NT2/D1 (cell line): ENCODE measurements around the gene TBC1D22A.

Experiments used
- DNase-seq: peaks from one replicate; pipeline ENCODE4 v3.0.0-alpha.2; 2011; ENCODE audit warnings: low read depth, low spot score
- H3K27me3 ChIP-seq: 2 replicates; pipeline ENCODE4 v1.6.0; 2011; ENCODE audit warnings: mild to moderate bottlenecking; ENCODE audit not compliant: insufficient read length, insufficient read depth
- H3K36me3 ChIP-seq: 2 replicates; pipeline ENCODE4 v1.6.1; 2011; ENCODE audit warnings: mild to moderate bottlenecking, low read length, mixed read lengths; ENCODE audit not compliant: insufficient read depth, insufficient read length
- H3K4me1 ChIP-seq: 2 replicates; pipeline ENCODE4 v1.5.1; 2011; ENCODE audit not compliant: insufficient read depth, insufficient read length
- H3K4me3 ChIP-seq: 2 replicates; pipeline ENCODE4 v1.5.1; 2011; ENCODE audit warnings: low read depth; ENCODE audit not compliant: insufficient read length
- H3K9ac ChIP-seq: 2 replicates; pipeline ENCODE4 v1.6.0; 2011; ENCODE audit warnings: low read depth; ENCODE audit not compliant: insufficient read length
- H3K9me3 ChIP-seq: 2 replicates; pipeline ENCODE4 v1.5.1; 2011; ENCODE audit warnings: mild to moderate bottlenecking, low read length; ENCODE audit not compliant: insufficient read depth
- SUZ12 ChIP-seq: IDR thresholded peaks from 2 replicates; pipeline ENCODE4 v1.6.1; 2011; ENCODE audit not compliant: insufficient read length, insufficient read depth; ENCODE audit errors: extremely low read depth
- YY1 ChIP-seq: IDR thresholded peaks from 2 replicates; pipeline ENCODE4 v1.6.1; 2011; ENCODE audit not compliant: insufficient read length, insufficient read depth
- ZNF274 ChIP-seq: IDR thresholded peaks from 2 replicates; pipeline ENCODE4 v1.6.1; 2011; ENCODE audit warnings: mild to moderate bottlenecking, low read depth, low read length

Gene TBC1D22A

GRCh38 chr22:47193606-47194329 lies 431.3 kb downstream of the TBC1D22A start:
- no peaks in the 10 kb centered on the region for H3K27me3 ChIP-seq
- H3K9me3 ChIP-seq, result no peaks in the 10 kb centered on the region

GRCh38 chr22:47194476-47195155 lies 432.2 kb downstream of the TBC1D22A start:
- DNase-seq, result no peak
- Histone ChIP-seq H3K9ac (no peak overlapping the region), H3K4me3 (no peak overlapping the region), H3K27me3 (no peaks in the 10 kb centered on the region), H3K36me3 (no peaks in the 10 kb centered on the region), H3K9me3 (no peaks in the 10 kb centered on the region), H3K4me1 (peaks cover 6% of the 10 kb centered on the region)
- TF ChIP-seq SUZ12, result no peak
- no peak for TF ChIP-seq ZNF274

More at GRCh38 chr22:47193606-47194329, 431.3 kb downstream of the TBC1D22A start:
- H3K9ac ChIP-seq, result no peak overlapping the region
- no peak overlapping the region for H3K4me3 ChIP-seq
- no peaks in the 10 kb centered on the region for H3K36me3 ChIP-seq
- H3K4me1 ChIP-seq, result peaks cover 6% of the 10 kb centered on the region
- no peak for DNase-seq
- no peak for TF ChIP-seq SUZ12
- no peak for TF ChIP-seq YY1
- TF ChIP-seq ZNF274, result no peak

GRCh38 chr22:47195156-47195483 lies 432.7 kb downstream of the TBC1D22A start:
- DNase-seq, result no peak
- H3K9me3 ChIP-seq, result no peaks in the 10 kb centered on the region
- TF ChIP-seq ZNF274 (no peak), YY1 (no peak), SUZ12 (no peak)
- H3K27me3 ChIP-seq, result no peaks in the 10 kb centered on the region
- H3K4me3 ChIP-seq, result no peak overlapping the region
- no peak overlapping the region for H3K9ac ChIP-seq
- H3K4me1 ChIP-seq, result peaks cover 10% of the 10 kb centered on the region
- no peaks in the 10 kb centered on the region for H3K36me3 ChIP-seq

GRCh38 chr22:47195484-47196165 lies 433.2 kb downstream of the TBC1D22A start:
- TF ChIP-seq ZNF274, result no peak
- Histone ChIP-seq H3K4me3 (no peak overlapping the region), H3K36me3 (no peaks in the 10 kb centered on the region), H3K9ac (no peak overlapping the region), H3K4me1 (peaks cover 12% of the 10 kb centered on the region), H3K9me3 (no peaks in the 10 kb centered on the region), H3K27me3 (no peaks in the 10 kb centered on the region)
- DNase-seq, result no peak

GRCh38 chr22:47196166-47196849 lies 433.9 kb downstream of the TBC1D22A start:
- Histone ChIP-seq H3K36me3 (no peaks in the 10 kb centered on the region), H3K9me3 (no peaks in the 10 kb centered on the region)
- TF ChIP-seq SUZ12 (no peak), YY1 (no peak), ZNF274 (no peak)

GRCh38 chr22:47196881-47197772 lies 434.7 kb downstream of the TBC1D22A start:
- Histone ChIP-seq H3K9me3 (no peaks in the 10 kb centered on the region), H3K9ac (no peak overlapping the region), H3K4me1 (peaks cover 12% of the 10 kb centered on the region), H3K36me3 (no peaks in the 10 kb centered on the region), H3K4me3 (no peak overlapping the region), H3K27me3 (no peaks in the 10 kb centered on the region)
- TF ChIP-seq ZNF274 (no peak), YY1 (no peak), SUZ12 (no peak)
- no peak for DNase-seq

More at GRCh38 chr22:47196166-47196849, 433.9 kb downstream of the TBC1D22A start:
- H3K27me3 ChIP-seq, result no peaks in the 10 kb centered on the region
- no peak for DNase-seq
- H3K4me1 ChIP-seq, result peaks cover 12% of the 10 kb centered on the region
- no peak overlapping the region for H3K9ac ChIP-seq
- H3K4me3 ChIP-seq, result no peak overlapping the region
